ENCODE data around the gene APRT. TPM values are rescaled to one million over a fixed set of nuclear protein-coding genes. Genes with fewer than 3 reads are reported as not detected.

APRT gene
- 157 TPM for polyA plus RNA-seq (2013, experiment 1 of 2)
- polyA plus RNA-seq (2013, experiment 2 of 2), result 164 TPM

GRCh38 chr16:88811769-88812512, at the start of gene APRT:
Gene APRT (minus strand): TSS chr16:88811928. CDS start chr16:88811899, 29 bp downstream.
- Histone ChIP-seq H4K8ac (ENCODE audit: low read length) (peak within 1 kb of the TSS; percentile 96), H2BK120ac (ENCODE audit: low read depth, low read length) (peak within 1 kb of the TSS; percentile 77), H3K4me1 (ENCODE audit: control insufficient read depth, insufficient read depth, low read depth, low read length) (peaks cover 31% of the 10 kb centered on the region), H3K79me1 (replicated peaks; ENCODE audit: low read length, poor library complexity, severe bottlenecking) (peaks cover 11% of the 10 kb centered on the region), H3K36me3 (ENCODE audit: control insufficient read depth in 1 of 2, insufficient read depth in 2 of 2, low read depth in 1 of 2, low read length in 2 of 2) (peaks cover 25 to 34% of the 10 kb centered on the region in 2 experiments), H3K4me3 (ENCODE audit: insufficient read depth in 1 of 2, low read depth in 1 of 2, low read length in 2 of 2) (peak within 1 kb of the TSS; percentile 79 to 84), H3K4ac (ENCODE audit: low read depth in 1 of 2, low read length in 2 of 2) (peak within 1 kb of the TSS; percentile 85 to 96), H2BK15ac (ENCODE audit: low read depth, poor library complexity, severe bottlenecking) (peak within 1 kb of the TSS; percentile 50), H3K9me3 (ENCODE audit: control insufficient read depth, low read length) (no peaks in the 10 kb centered on the region), H3K18ac (ENCODE audit: low read depth in 1 of 2, low read length in 2 of 2) (peak within 1 kb of the TSS; percentile 94 to 99), H3K27ac (ENCODE audit: low read length, poor library complexity, severe bottlenecking) (peak within 1 kb of the TSS; percentile 51), H3K27me3 (ENCODE audit: control insufficient read depth in 1 of 2, insufficient read depth in 1 of 2, low read length in 2 of 2) (no peaks in the 10 kb centered on the region), H4K91ac (ENCODE audit: low read length) (peak within 1 kb of the TSS; percentile 90), H3K23ac (ENCODE audit: low read length in 2 of 2) (peak within 1 kb of the TSS in 1 of 2 experiments; percentile 86), H3K14ac (ENCODE audit: low read length in 2 of 2) (peak within 1 kb of the TSS in 1 of 2 experiments; percentile 89), H2AFZ (ENCODE audit: low read depth, low read length) (peak within 1 kb of the TSS; percentile 85), H2BK12ac (ENCODE audit: low read length in 2 of 2) (peak within 1 kb of the TSS; percentile 16 to 38), H2AK5ac (ENCODE audit: low read length, severe bottlenecking) (no peak within 1 kb of the TSS), H3K4me2 (ENCODE audit: low read length, poor library complexity, severe bottlenecking) (peak within 1 kb of the TSS; percentile 80), H2BK5ac (ENCODE audit: low read depth, low read length, poor library complexity, severe bottlenecking) (no peak within 1 kb of the TSS), H3K9ac (ENCODE audit: low read length) (peak within 1 kb of the TSS; percentile 92)
- WGBS, result 1% methylated on average over 74 of the region's 84 CpGs
- DNase-seq, result peak; percentile 92

DNA sequence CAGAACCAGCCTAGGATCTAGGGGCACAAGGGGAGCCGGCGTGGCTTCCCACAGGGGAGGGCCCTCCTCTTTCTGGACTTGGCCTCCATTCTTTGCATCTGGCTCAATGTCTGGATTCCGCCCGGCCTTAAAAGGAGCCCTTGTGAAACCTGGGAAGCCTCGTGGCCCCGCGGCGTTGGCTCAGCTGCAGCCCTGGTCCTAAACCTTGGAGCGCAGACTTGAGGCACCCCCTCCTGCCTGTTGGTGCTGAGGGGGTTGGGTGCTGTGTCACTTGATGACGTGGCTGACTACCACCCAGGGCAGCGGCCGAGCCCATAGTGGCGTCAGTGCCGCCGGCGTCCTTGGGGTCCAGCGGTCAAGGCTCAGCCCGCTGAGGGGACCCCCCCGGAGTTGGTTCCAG, 49.6 kb upstream of the APRT start:
- H3K36me3 ChIP-seq (ENCODE audit: control insufficient read depth in 1 of 2, insufficient read depth in 2 of 2, low read depth in 1 of 2, low read length in 2 of 2), result peaks cover 40 to 51% of the 10 kb centered on the region in 2 experiments
- H3K14ac ChIP-seq (ENCODE audit: low read length in 2 of 2), result no peak overlapping the region
- WGBS, result 95% methylated on average over 19 of the region's 19 CpGs

GRCh38 chr16:88859381-88860091, 47.8 kb upstream of the APRT start:
- H3K23ac ChIP-seq (ENCODE audit: low read length in 2 of 2), result no peak overlapping the region
- no peak overlapping the region for H3K18ac ChIP-seq (ENCODE audit: low read depth in 1 of 2, low read length in 2 of 2)
- DNase-seq, result no peak
- H3K9ac ChIP-seq (ENCODE audit: low read length), result no peak overlapping the region
- H3K4me3 ChIP-seq (ENCODE audit: insufficient read depth in 1 of 2, low read depth in 1 of 2, low read length in 2 of 2), result no peak overlapping the region
- no peak overlapping the region for H4K91ac ChIP-seq (ENCODE audit: low read length)
- no peak overlapping the region for H4K8ac ChIP-seq (ENCODE audit: low read length)
- no peak overlapping the region for H3K4me2 ChIP-seq (ENCODE audit: low read length, poor library complexity, severe bottlenecking)
- H2AFZ ChIP-seq (ENCODE audit: low read depth, low read length), result no peak overlapping the region
- H3K36me3 ChIP-seq (ENCODE audit: control insufficient read depth in 1 of 2, insufficient read depth in 2 of 2, low read depth in 1 of 2, low read length in 2 of 2), result peaks cover 48 to 51% of the 10 kb centered on the region in 2 experiments
- H3K9me3 ChIP-seq (ENCODE audit: control insufficient read depth, low read length), result no peaks in the 10 kb centered on the region
- no peak overlapping the region for H2BK12ac ChIP-seq (ENCODE audit: low read length in 2 of 2)
- H3K4ac ChIP-seq (ENCODE audit: low read depth in 1 of 2, low read length in 2 of 2), result no peak overlapping the region
- H2BK120ac ChIP-seq (ENCODE audit: low read depth, low read length), result no peak overlapping the region
- H3K4me1 ChIP-seq (ENCODE audit: control insufficient read depth, insufficient read depth, low read depth, low read length), result peaks cover 17% of the 10 kb centered on the region
- H3K27ac ChIP-seq (ENCODE audit: low read length, poor library complexity, severe bottlenecking), result no peak overlapping the region
- H3K79me1 ChIP-seq (replicated peaks; ENCODE audit: low read length, poor library complexity, severe bottlenecking), result peaks cover 33% of the 10 kb centered on the region
- no peak overlapping the region for H2BK5ac ChIP-seq (ENCODE audit: low read depth, low read length, poor library complexity, severe bottlenecking)
- no peak overlapping the region for H2BK15ac ChIP-seq (ENCODE audit: low read depth, poor library complexity, severe bottlenecking)
- H2AK5ac ChIP-seq (ENCODE audit: low read length, severe bottlenecking), result no peak overlapping the region
- no peaks in the 10 kb centered on the region for H3K27me3 ChIP-seq (ENCODE audit: control insufficient read depth in 1 of 2, insufficient read depth in 1 of 2, low read length in 2 of 2)
- WGBS, result 96% methylated on average over 20 of the region's 20 CpGs
- H3K14ac ChIP-seq (ENCODE audit: low read length in 2 of 2), result no peak overlapping the region

More for the DNA sequence above, 49.6 kb upstream of the APRT start:
- Histone ChIP-seq H2AK5ac (ENCODE audit: low read length, severe bottlenecking) (no peak overlapping the region), H3K4ac (ENCODE audit: low read depth in 1 of 2, low read length in 2 of 2) (no peak overlapping the region), H3K4me1 (ENCODE audit: control insufficient read depth, insufficient read depth, low read depth, low read length) (peaks cover 6% of the 10 kb centered on the region), H3K27me3 (ENCODE audit: control insufficient read depth in 1 of 2, insufficient read depth in 1 of 2, low read length in 2 of 2) (peaks cover 0 to 12% of the 10 kb centered on the region in 2 experiments), H2BK12ac (ENCODE audit: low read length in 2 of 2) (no peak overlapping the region), H3K4me3 (ENCODE audit: insufficient read depth in 1 of 2, low read depth in 1 of 2, low read length in 2 of 2) (no peak overlapping the region), H3K27ac (ENCODE audit: low read length, poor library complexity, severe bottlenecking) (no peak overlapping the region), H3K23ac (ENCODE audit: low read length in 2 of 2) (no peak overlapping the region), H3K9ac (ENCODE audit: low read length) (no peak overlapping the region), H2AFZ (ENCODE audit: low read depth, low read length) (no peak overlapping the region), H2BK15ac (ENCODE audit: low read depth, poor library complexity, severe bottlenecking) (no peak overlapping the region), H4K91ac (ENCODE audit: low read length) (no peak overlapping the region), H4K8ac (ENCODE audit: low read length) (no peak overlapping the region), H2BK5ac (ENCODE audit: low read depth, low read length, poor library complexity, severe bottlenecking) (no peak overlapping the region), H2BK120ac (ENCODE audit: low read depth, low read length) (no peak overlapping the region), H3K4me2 (ENCODE audit: low read length, poor library complexity, severe bottlenecking) (no peak overlapping the region), H3K18ac (ENCODE audit: low read depth in 1 of 2, low read length in 2 of 2) (no peak overlapping the region), H3K9me3 (ENCODE audit: control insufficient read depth, low read length) (no peaks in the 10 kb centered on the region), H3K79me1 (replicated peaks; ENCODE audit: low read length, poor library complexity, severe bottlenecking) (peaks cover 25% of the 10 kb centered on the region)
- no peak for DNase-seq

All from mesenchymal stem cell (in vitro differentiated cells and primary cell).